ENCODE data around the gene ASPSCR1.

- no peak for TF ChIP-seq CTCF (IDR thresholded peaks at IDR 0.05)
- no peak for TF ChIP-seq POLR2A (IDR thresholded peaks at IDR 0.05)
These were observed 13.6 kb downstream of the ASPSCR1 start for GRCh38 chr17:81990836-81991683.
